A549 treated with CORT108297 at 1 μM for 4 hours (cell line): ENCODE results near the gene SERPINC1. TPM values are rescaled to one million over a fixed set of nuclear protein-coding genes. Genes with fewer than 3 reads are reported as not detected.

Experiments used
- total RNA-seq: library from RNA; stranded (reverse); fragments of 200-300 nt; extraction: Qiagen RNA extraction; gene quantifications from 5 replicates; pipeline ENCODE4 v1.2.3, GENCODE V29; 2022

Gene SERPINC1
- 0.06 to 0.23 TPM (median 0.09 TPM) in 4 of 5 replicates, not detected in the other for total RNA-seq

DNA sequence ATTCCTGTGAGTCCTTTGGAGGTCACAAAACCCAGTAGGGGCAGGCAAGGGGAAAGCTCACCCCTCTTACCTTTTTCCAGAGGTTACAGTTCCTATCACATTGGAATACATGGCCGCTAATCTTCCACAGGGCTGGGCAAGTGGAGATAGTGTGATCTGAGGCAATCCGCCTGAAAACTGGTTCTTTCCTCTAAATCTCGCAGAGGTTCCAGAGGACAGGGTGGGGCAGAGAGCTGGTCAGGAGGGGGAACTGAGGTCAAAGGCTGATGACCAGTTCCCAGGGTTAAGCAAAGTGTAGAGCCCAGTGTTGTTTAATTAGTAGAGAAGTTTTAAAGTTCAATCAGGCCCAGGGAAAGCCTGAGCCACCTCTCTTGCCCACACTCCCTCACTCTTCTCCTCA is at the start of gene SERPINC1:
SERPINC1 (minus strand) TSS at position 179 of the 400 bp plus-strand sequence; CDS start at position 111, 68 bp downstream.

GRCh38 chr1:173868266-173869020 is 48.7 kb downstream of the SERPINC1 start, which contains the start of gene ZBTB37:
ZBTB37 (plus strand) TSS chr1:173868380; CDS start chr1:173870226, 1,846 bp downstream.

GRCh38 chr1:173867753-173868265 is 49.3 kb downstream of the SERPINC1 start, which contains the start of gene GAS5:
GAS5 (minus strand) TSS chr1:173867989.

Other genes starting within 250 kb of the SERPINC1 start
- gene ANKRD45, start 247.5 kb downstream of the SERPINC1 start, total RNA-seq, result 0.09 to 0.26 TPM (median 0.21 TPM) in 5 replicates
- 9.9 to 14.7 TPM (median 12.6 TPM) in 5 replicates for gene KLHL20, start 202.3 kb downstream of the SERPINC1 start, total RNA-seq
- 37.7 to 48.0 TPM (median 42.3 TPM) in 5 replicates for gene DARS2, start 92.7 kb downstream of the SERPINC1 start, total RNA-seq
- 11.8 to 12.7 TPM (median 12.5 TPM) in 5 replicates for gene CENPL, start 92.4 kb downstream of the SERPINC1 start, total RNA-seq
- gene GAS5, start 49.3 kb downstream of the SERPINC1 start, total RNA-seq, result 293 to 333 TPM (median 300 TPM) in 5 replicates
- gene ZBTB37, start 48.9 kb downstream of the SERPINC1 start, total RNA-seq, result 1.1 to 1.5 TPM (median 1.4 TPM) in 5 replicates
- 4.8 to 6.6 TPM (median 5.5 TPM) in 5 replicates for gene RC3H1, start 105.0 kb upstream of the SERPINC1 start, total RNA-seq
- 4.1 to 6.6 TPM (median 5.0 TPM) in 5 replicates for gene RABGAP1L, start 242.2 kb upstream of the SERPINC1 start, total RNA-seq